ENCODE results near the gene PRKCZ.

DNA sequence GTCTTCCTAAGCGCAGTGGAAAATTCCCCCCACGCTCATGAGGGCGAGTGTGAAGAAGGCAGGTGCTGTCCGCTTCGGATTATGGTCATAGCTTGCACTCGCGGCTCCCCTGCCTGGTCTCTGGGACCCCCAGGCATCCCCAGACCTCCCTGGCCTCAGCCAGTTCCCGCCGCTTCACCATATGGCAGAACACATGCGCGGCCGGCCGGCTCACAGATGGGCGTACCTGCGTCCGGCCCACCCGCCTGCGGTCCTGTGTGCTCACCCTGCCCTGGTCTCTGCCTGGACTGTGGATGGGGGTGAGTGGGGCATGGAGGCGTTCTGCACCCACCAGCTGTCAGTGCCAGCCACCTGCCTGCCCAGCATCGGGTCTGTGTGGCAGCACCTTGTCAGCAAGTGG lies 34.1 kb downstream of the PRKCZ start:
- TF ChIP-seq, protein P1, sequence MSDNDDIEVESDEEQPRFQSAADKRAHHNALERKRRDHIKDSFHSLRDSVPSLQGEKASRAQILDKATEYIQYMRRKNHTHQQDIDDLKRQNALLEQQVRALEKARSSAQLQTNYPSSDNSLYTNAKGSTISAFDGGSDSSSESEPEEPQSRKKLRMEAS (IDR thresholded peaks at IDR 0.05): no peak
- TF ChIP-seq SP1 (IDR thresholded peaks at IDR 0.05) (no peak), HNF4A (conservative IDR thresholded peaks at IDR 0.05) (no peak), TAF1 (conservative IDR thresholded peaks at IDR 0.05) (no peak), YY1 (IDR thresholded peaks at IDR 0.05) (no peak), EGR1 (IDR thresholded peaks at IDR 0.05; ENCODE audit: low read depth in 2 of 2) (no peak), JUND (IDR thresholded peaks at IDR 0.05) (no peak), FOXA2 (IDR thresholded peaks at IDR 0.05) (no peak), RAD21 (IDR thresholded peaks at IDR 0.05) (no peak), GABPA (IDR thresholded peaks at IDR 0.05 in 1 of 2, conservative IDR thresholded peaks at IDR 0.05 in 1 of 2) (no peak)
- TF ChIP-seq, protein P2, sequence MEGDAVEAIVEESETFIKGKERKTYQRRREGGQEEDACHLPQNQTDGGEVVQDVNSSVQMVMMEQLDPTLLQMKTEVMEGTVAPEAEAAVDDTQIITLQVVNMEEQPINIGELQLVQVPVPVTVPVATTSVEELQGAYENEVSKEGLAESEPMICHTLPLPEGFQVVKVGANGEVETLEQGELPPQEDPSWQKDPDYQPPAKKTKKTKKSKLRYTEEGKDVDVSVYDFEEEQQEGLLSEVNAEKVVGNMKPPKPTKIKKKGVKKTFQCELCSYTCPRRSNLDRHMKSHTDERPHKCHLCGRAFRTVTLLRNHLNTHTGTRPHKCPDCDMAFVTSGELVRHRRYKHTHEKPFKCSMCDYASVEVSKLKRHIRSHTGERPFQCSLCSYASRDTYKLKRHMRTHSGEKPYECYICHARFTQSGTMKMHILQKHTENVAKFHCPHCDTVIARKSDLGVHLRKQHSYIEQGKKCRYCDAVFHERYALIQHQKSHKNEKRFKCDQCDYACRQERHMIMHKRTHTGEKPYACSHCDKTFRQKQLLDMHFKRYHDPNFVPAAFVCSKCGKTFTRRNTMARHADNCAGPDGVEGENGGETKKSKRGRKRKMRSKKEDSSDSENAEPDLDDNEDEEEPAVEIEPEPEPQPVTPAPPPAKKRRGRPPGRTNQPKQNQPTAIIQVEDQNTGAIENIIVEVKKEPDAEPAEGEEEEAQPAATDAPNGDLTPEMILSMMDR (IDR thresholded peaks at IDR 0.05; ENCODE audit: low read depth, low read length, missing input control): no peak
- TF ChIP-seq, protein P3, sequence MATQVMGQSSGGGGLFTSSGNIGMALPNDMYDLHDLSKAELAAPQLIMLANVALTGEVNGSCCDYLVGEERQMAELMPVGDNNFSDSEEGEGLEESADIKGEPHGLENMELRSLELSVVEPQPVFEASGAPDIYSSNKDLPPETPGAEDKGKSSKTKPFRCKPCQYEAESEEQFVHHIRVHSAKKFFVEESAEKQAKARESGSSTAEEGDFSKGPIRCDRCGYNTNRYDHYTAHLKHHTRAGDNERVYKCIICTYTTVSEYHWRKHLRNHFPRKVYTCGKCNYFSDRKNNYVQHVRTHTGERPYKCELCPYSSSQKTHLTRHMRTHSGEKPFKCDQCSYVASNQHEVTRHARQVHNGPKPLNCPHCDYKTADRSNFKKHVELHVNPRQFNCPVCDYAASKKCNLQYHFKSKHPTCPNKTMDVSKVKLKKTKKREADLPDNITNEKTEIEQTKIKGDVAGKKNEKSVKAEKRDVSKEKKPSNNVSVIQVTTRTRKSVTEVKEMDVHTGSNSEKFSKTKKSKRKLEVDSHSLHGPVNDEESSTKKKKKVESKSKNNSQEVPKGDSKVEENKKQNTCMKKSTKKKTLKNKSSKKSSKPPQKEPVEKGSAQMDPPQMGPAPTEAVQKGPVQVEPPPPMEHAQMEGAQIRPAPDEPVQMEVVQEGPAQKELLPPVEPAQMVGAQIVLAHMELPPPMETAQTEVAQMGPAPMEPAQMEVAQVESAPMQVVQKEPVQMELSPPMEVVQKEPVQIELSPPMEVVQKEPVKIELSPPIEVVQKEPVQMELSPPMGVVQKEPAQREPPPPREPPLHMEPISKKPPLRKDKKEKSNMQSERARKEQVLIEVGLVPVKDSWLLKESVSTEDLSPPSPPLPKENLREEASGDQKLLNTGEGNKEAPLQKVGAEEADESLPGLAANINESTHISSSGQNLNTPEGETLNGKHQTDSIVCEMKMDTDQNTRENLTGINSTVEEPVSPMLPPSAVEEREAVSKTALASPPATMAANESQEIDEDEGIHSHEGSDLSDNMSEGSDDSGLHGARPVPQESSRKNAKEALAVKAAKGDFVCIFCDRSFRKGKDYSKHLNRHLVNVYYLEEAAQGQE (IDR thresholded peaks at IDR 0.05): no peak
- TF ChIP-seq, protein P4, sequence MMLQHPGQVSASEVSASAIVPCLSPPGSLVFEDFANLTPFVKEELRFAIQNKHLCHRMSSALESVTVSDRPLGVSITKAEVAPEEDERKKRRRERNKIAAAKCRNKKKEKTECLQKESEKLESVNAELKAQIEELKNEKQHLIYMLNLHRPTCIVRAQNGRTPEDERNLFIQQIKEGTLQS (IDR thresholded peaks at IDR 0.05): no peak
- TF ChIP-seq, protein P5, sequence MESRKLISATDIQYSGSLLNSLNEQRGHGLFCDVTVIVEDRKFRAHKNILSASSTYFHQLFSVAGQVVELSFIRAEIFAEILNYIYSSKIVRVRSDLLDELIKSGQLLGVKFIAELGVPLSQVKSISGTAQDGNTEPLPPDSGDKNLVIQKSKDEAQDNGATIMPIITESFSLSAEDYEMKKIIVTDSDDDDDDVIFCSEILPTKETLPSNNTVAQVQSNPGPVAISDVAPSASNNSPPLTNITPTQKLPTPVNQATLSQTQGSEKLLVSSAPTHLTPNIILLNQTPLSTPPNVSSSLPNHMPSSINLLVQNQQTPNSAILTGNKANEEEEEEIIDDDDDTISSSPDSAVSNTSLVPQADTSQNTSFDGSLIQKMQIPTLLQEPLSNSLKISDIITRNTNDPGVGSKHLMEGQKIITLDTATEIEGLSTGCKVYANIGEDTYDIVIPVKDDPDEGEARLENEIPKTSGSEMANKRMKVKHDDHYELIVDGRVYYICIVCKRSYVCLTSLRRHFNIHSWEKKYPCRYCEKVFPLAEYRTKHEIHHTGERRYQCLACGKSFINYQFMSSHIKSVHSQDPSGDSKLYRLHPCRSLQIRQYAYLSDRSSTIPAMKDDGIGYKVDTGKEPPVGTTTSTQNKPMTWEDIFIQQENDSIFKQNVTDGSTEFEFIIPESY (IDR thresholded peaks at IDR 0.05): no peak
